Measurements from ENCODE around the gene DOCK11.

DOCK11 gene

DNA sequence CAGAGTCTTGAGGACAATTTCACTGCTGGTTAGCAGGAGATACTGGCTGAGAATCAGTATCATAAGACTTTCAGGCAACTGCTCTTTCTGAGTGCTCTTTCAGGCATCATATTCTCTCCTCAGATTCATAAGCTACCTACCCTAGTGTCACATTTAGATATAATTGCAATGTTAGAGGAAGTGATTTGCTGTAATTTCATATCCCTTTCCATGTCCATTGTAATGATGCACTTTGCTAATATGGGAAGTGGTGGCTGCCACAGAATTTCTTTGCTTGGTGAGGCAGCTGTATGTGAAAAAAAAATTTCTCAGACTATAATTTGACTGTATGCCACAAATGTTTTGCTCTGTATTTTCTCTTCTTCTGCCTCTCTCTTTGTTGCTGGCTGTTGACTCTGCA lies 63.3 kb downstream of the DOCK11 start:
- Histone ChIP-seq H3K79me2 (ENCODE audit: insufficient read depth, low read length) (no peaks in the 10 kb centered on the region), H3K27me3 (ENCODE audit: insufficient read depth, low read length, poor library complexity, severe bottlenecking) (no peaks in the 10 kb centered on the region), H3K9me3 (ENCODE audit: insufficient read depth, low read depth, low read length) (no peaks in the 10 kb centered on the region), H2AFZ (ENCODE audit: low read length) (no peak overlapping the region), H3K9ac (ENCODE audit: low read depth, low read length, poor library complexity, severe bottlenecking) (no peak overlapping the region), H3K36me3 (ENCODE audit: insufficient read depth, low read length) (peaks cover 6% of the 10 kb centered on the region; the same call in 1 of the 2 replicates), H3K4me2 (ENCODE audit: low read depth, low read length, poor library complexity, severe bottlenecking) (no peak overlapping the region), H4K20me1 (ENCODE audit: insufficient read depth, low read length, poor library complexity, severe bottlenecking) (no peaks in the 10 kb centered on the region), H3K9me2 (replicated peaks; ENCODE audit: low read depth, low read length) (no peaks in the 10 kb centered on the region), H3K4me1 (ENCODE audit: insufficient read depth, low read length, poor library complexity, severe bottlenecking) (no peaks in the 10 kb centered on the region), H3K4me3 (ENCODE audit: low read length, poor library complexity, severe bottlenecking) (no peak overlapping the region), H3F3A (ENCODE audit: low read depth) (no peaks in the 10 kb centered on the region)
- TF ChIP-seq, protein P1, sequence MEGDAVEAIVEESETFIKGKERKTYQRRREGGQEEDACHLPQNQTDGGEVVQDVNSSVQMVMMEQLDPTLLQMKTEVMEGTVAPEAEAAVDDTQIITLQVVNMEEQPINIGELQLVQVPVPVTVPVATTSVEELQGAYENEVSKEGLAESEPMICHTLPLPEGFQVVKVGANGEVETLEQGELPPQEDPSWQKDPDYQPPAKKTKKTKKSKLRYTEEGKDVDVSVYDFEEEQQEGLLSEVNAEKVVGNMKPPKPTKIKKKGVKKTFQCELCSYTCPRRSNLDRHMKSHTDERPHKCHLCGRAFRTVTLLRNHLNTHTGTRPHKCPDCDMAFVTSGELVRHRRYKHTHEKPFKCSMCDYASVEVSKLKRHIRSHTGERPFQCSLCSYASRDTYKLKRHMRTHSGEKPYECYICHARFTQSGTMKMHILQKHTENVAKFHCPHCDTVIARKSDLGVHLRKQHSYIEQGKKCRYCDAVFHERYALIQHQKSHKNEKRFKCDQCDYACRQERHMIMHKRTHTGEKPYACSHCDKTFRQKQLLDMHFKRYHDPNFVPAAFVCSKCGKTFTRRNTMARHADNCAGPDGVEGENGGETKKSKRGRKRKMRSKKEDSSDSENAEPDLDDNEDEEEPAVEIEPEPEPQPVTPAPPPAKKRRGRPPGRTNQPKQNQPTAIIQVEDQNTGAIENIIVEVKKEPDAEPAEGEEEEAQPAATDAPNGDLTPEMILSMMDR (conservative IDR thresholded peaks at IDR 0.05; ENCODE audit: low read length): no peak
- no peak for TF ChIP-seq EZH2phosphoT487 (IDR thresholded peaks at IDR 0.05; ENCODE audit: borderline replicate concordance)

DNA sequence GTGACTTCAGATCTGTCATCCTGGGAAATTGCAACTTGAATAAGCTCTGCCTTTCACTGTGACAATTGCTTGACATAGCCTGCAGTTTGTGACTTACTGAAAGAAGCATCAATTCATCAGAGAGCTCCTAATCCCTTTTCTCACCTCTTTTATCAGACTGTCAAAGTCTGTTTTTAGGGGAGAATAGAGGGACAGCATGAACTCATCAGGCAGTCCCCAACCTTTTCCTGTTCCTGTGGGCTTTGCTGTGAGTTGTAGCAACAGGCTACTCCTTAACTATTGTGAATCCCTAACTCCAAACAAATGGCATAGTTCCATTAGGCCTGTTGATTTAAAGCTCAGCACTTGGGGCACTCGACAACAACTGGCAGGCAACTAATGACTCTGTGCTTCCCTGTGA lies 64.9 kb downstream of the DOCK11 start:
- Histone ChIP-seq H3K79me2 (ENCODE audit: insufficient read depth, low read length) (no peaks in the 10 kb centered on the region), H2AFZ (ENCODE audit: low read length) (no peak overlapping the region), H3F3A (ENCODE audit: low read depth) (no peaks in the 10 kb centered on the region), H3K9ac (ENCODE audit: low read depth, low read length, poor library complexity, severe bottlenecking) (no peak overlapping the region), H4K20me1 (ENCODE audit: insufficient read depth, low read length, poor library complexity, severe bottlenecking) (no peaks in the 10 kb centered on the region), H3K9me2 (replicated peaks; ENCODE audit: low read depth, low read length) (no peaks in the 10 kb centered on the region), H3K4me3 (ENCODE audit: low read length, poor library complexity, severe bottlenecking) (no peak overlapping the region), H3K4me1 (ENCODE audit: insufficient read depth, low read length, poor library complexity, severe bottlenecking) (no peaks in the 10 kb centered on the region), H3K9me3 (ENCODE audit: insufficient read depth, low read depth, low read length) (no peaks in the 10 kb centered on the region), H3K4me2 (ENCODE audit: low read depth, low read length, poor library complexity, severe bottlenecking) (no peak overlapping the region), H3K36me3 (ENCODE audit: insufficient read depth, low read length) (peaks cover 6% of the 10 kb centered on the region; the same call in 1 of the 2 replicates), H3K27me3 (ENCODE audit: insufficient read depth, low read length, poor library complexity, severe bottlenecking) (no peaks in the 10 kb centered on the region)
- no peak for TF ChIP-seq EZH2phosphoT487 (IDR thresholded peaks at IDR 0.05; ENCODE audit: borderline replicate concordance)
- TF ChIP-seq, protein P1 (conservative IDR thresholded peaks at IDR 0.05; ENCODE audit: low read length): no peak

DNA sequence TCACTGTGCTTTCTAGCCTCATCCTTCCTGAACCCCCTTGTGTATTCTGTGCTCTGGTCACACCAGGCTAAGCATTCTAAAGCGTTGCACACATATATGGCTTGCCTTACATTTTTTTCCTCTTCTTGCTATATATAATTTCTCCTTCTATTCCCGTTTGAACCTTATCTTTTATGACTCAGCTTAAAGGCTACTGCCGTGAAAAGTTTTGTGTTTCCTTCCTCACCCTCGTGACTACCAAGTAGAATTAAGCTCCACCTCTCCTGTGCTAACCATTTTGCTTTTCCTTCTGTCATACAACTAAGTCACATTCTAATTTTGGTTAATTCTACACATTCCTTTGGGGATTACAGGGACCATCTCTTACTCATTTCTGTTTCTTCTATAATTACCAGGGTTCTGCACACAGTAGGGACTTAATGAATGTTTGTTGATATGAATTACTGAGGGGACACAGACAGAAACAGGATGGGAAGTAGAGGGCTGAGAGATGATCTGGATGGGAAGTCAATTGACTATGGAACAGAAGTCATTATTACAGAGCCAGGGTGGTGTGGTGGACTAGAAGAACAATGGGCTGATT lies 67.1 kb downstream of the DOCK11 start:
- H3K36me3 ChIP-seq (ENCODE audit: insufficient read depth, low read length): peaks cover 6% of the 10 kb centered on the region; the same call in 1 of the 2 replicates
- no peaks in the 10 kb centered on the region for H3K9me3 ChIP-seq (ENCODE audit: insufficient read depth, low read depth, low read length)
- no peak for TF ChIP-seq EZH2phosphoT487 (IDR thresholded peaks at IDR 0.05; ENCODE audit: borderline replicate concordance)
- TF ChIP-seq, protein P1 (conservative IDR thresholded peaks at IDR 0.05; ENCODE audit: low read length): no peak
- no peaks in the 10 kb centered on the region for H4K20me1 ChIP-seq (ENCODE audit: insufficient read depth, low read length, poor library complexity, severe bottlenecking)
- H3K9me2 ChIP-seq (replicated peaks; ENCODE audit: low read depth, low read length): no peaks in the 10 kb centered on the region
- no peak overlapping the region for H3K4me3 ChIP-seq (ENCODE audit: low read length, poor library complexity, severe bottlenecking)
- H3F3A ChIP-seq (ENCODE audit: low read depth): no peaks in the 10 kb centered on the region
- no peak overlapping the region for H3K9ac ChIP-seq (ENCODE audit: low read depth, low read length, poor library complexity, severe bottlenecking)
- no peak overlapping the region for H3K4me2 ChIP-seq (ENCODE audit: low read depth, low read length, poor library complexity, severe bottlenecking)
- no peaks in the 10 kb centered on the region for H3K27me3 ChIP-seq (ENCODE audit: insufficient read depth, low read length, poor library complexity, severe bottlenecking)
- H3K4me1 ChIP-seq (ENCODE audit: insufficient read depth, low read length, poor library complexity, severe bottlenecking): peaks cover 3% of the 10 kb centered on the region
- no peaks in the 10 kb centered on the region for H3K79me2 ChIP-seq (ENCODE audit: insufficient read depth, low read length)
- no peak overlapping the region for H2AFZ ChIP-seq (ENCODE audit: low read length)
